Loucy (cell line): Measurements from ENCODE around the gene ZNF407.

ENCODE experiments used
- CTCF ChIP-seq: fragments of 200-600 bp; sonication (generic); conservative IDR thresholded peaks from 2 replicates; pipeline ENCODE4 v1.5.1; 2014; ENCODE audit warnings: mild to moderate bottlenecking, antibody characterized with exemption, low read length
- EZH2phosphoT487 ChIP-seq: fragments of 200-600 bp; IDR thresholded peaks from 2 replicates; pipeline ENCODE4 v1.6.1; 2018; ENCODE audit warnings: antibody characterized with exemption, mild to moderate bottlenecking, moderate library complexity, borderline replicate concordance

- TF ChIP-seq CTCF, result no peak
- TF ChIP-seq EZH2phosphoT487, result no peak
These were observed 192.8 kb downstream of the ZNF407 start for GRCh38 chr18:74790451-74790850.
